HL-60 (cell line): ENCODE measurements around the gene MMP20.

Source experiments
- GABPA ChIP-seq: IDR thresholded peaks from 2 replicates; pipeline ENCODE4 v1.6.1; 2012; ENCODE audit warnings: low read depth
- POLR2AphosphoS5 ChIP-seq: IDR thresholded peaks from 2 replicates; pipeline ENCODE4 v1.6.1; 2012; ENCODE audit warnings: low read depth
- TF ChIP-seq, protein P1 (sequence below): IDR thresholded peaks from 2 replicates; pipeline ENCODE4 v1.6.1; 2012; ENCODE audit warnings: low read depth; ENCODE audit not compliant: insufficient replicate concordance
- TF ChIP-seq, protein P2 (sequence below): IDR thresholded peaks from one replicate; pipeline ENCODE4 v1.5.1; 2011; ENCODE audit warnings: low read length, control low read depth, inconsistent platforms; ENCODE audit not compliant: insufficient read depth

DNA sequence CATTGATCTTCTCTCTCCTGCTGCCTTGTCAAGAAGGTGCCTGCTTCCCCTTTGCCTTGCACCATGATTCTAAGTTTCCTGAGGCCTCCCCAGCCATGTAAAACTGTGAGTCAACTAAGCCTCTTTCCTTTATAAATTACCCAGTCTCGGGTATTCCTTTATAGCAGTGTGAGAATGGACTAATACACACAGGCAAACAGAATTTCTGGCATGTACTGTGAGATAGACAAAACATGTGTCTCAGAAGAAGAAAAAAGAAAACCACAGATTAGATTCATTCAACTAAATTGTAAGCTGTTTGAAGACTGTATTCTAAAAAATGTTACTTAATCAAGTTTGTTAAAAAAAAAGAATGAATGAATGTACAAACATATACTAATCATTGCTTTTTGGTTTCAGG is 1.5 kb upstream of the MMP20 start:
- TF ChIP-seq, protein P1, sequence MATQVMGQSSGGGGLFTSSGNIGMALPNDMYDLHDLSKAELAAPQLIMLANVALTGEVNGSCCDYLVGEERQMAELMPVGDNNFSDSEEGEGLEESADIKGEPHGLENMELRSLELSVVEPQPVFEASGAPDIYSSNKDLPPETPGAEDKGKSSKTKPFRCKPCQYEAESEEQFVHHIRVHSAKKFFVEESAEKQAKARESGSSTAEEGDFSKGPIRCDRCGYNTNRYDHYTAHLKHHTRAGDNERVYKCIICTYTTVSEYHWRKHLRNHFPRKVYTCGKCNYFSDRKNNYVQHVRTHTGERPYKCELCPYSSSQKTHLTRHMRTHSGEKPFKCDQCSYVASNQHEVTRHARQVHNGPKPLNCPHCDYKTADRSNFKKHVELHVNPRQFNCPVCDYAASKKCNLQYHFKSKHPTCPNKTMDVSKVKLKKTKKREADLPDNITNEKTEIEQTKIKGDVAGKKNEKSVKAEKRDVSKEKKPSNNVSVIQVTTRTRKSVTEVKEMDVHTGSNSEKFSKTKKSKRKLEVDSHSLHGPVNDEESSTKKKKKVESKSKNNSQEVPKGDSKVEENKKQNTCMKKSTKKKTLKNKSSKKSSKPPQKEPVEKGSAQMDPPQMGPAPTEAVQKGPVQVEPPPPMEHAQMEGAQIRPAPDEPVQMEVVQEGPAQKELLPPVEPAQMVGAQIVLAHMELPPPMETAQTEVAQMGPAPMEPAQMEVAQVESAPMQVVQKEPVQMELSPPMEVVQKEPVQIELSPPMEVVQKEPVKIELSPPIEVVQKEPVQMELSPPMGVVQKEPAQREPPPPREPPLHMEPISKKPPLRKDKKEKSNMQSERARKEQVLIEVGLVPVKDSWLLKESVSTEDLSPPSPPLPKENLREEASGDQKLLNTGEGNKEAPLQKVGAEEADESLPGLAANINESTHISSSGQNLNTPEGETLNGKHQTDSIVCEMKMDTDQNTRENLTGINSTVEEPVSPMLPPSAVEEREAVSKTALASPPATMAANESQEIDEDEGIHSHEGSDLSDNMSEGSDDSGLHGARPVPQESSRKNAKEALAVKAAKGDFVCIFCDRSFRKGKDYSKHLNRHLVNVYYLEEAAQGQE, result no peak
- TF ChIP-seq, protein P2, sequence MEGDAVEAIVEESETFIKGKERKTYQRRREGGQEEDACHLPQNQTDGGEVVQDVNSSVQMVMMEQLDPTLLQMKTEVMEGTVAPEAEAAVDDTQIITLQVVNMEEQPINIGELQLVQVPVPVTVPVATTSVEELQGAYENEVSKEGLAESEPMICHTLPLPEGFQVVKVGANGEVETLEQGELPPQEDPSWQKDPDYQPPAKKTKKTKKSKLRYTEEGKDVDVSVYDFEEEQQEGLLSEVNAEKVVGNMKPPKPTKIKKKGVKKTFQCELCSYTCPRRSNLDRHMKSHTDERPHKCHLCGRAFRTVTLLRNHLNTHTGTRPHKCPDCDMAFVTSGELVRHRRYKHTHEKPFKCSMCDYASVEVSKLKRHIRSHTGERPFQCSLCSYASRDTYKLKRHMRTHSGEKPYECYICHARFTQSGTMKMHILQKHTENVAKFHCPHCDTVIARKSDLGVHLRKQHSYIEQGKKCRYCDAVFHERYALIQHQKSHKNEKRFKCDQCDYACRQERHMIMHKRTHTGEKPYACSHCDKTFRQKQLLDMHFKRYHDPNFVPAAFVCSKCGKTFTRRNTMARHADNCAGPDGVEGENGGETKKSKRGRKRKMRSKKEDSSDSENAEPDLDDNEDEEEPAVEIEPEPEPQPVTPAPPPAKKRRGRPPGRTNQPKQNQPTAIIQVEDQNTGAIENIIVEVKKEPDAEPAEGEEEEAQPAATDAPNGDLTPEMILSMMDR, result no peak
- TF ChIP-seq POLR2AphosphoS5, result no peak
- no peak for TF ChIP-seq GABPA
